ENCODE measurements around the gene INSM2. TPM values are rescaled to one million over a fixed set of nuclear protein-coding genes. Genes with fewer than 3 reads are reported as not detected.

INSM2 gene
- polyA plus RNA-seq, 4 donors = 0.01 TPM; not detected in 3

DNA sequence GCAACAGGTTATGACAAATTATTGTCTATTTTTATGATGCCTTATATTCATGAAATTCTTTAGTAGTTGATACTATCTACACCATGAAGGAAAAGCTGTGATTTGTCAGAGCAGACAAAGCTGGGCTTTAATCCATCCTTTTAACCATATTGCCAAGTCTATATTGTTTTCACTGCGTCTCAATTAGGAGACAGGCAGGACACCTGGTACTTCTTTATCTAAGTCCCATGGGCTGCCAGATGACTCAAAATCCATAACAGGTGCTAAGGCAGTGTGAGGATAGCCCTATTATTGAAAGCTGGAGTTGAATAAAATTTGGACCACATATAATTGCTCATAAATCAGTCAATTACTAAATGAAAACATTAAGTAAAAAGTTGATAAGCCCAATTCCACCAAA lies 22.6 kb downstream of the INSM2 start:
- H3K36me3 ChIP-seq (ENCODE audit: control insufficient read depth in 3 of 3, insufficient read depth in 2 of 3, low read depth in 1 of 3, low read length in 3 of 3) = no peaks in the 10 kb centered on the region
- no peak overlapping the region for H3K27ac ChIP-seq (ENCODE audit: low read depth in 1 of 3, low read length in 2 of 3)
- H3K27me3 ChIP-seq (ENCODE audit: control insufficient read depth in 3 of 3, insufficient read depth in 3 of 3, low read length in 3 of 3) = no peaks in the 10 kb centered on the region
- DNase-seq = no peak
- WGBS, 3 donors = 78 to 90% (median 84%) methylated on average over 1 of the region's 1 CpG
- no peak for FAIRE-seq
- H3K4me1 ChIP-seq (ENCODE audit: control insufficient read depth in 3 of 3, insufficient read depth in 2 of 3, low read depth in 1 of 3, low read length in 2 of 3) = no peaks in the 10 kb centered on the region
- no peak overlapping the region for H3K4me3 ChIP-seq (ENCODE audit: low read depth in 1 of 3, low read length in 3 of 3)
- H3K9me3 ChIP-seq (ENCODE audit: control insufficient read depth in 2 of 2, insufficient read depth in 1 of 2, low read depth in 1 of 2, low read length in 1 of 2) = no peaks in the 10 kb centered on the region

DNA sequence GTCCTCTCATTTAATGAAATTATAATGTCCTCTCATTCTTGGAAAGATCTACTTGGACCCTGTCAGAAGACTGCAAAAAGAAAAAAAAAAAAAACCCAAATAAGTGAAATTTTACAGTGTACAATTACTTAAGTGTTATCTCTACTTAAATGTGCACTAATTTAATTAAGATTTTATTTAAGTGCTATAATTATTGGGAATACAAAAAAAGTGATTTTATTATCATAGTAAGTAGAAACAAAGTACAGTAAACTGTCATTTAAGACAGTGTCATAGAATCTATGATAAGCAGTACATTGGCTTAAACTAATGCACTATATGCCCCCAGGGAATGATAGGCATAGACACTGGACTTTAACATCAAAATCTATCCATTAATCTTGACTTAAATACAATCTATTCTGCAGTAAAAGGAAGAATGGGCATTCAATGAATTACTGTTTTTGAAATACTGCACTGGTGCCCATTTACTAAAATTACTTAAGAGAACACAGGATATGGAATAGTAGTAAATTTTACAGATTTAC lies 23.3 kb downstream of the INSM2 start:
- H3K27me3 ChIP-seq (ENCODE audit: control insufficient read depth in 3 of 3, insufficient read depth in 3 of 3, low read length in 3 of 3) = no peaks in the 10 kb centered on the region
- no peaks in the 10 kb centered on the region for H3K4me1 ChIP-seq (ENCODE audit: control insufficient read depth in 3 of 3, insufficient read depth in 2 of 3, low read depth in 1 of 3, low read length in 2 of 3)
- H3K4me3 ChIP-seq (ENCODE audit: low read depth in 1 of 3, low read length in 3 of 3) = no peak overlapping the region
- H3K9me3 ChIP-seq (ENCODE audit: control insufficient read depth in 2 of 2, insufficient read depth in 1 of 2, low read depth in 1 of 2, low read length in 1 of 2) = no peaks in the 10 kb centered on the region
- FAIRE-seq (no peak), DNase-seq (no peak)
- H3K36me3 ChIP-seq (ENCODE audit: control insufficient read depth in 3 of 3, insufficient read depth in 2 of 3, low read depth in 1 of 3, low read length in 3 of 3) = no peaks in the 10 kb centered on the region
- no peak overlapping the region for H3K27ac ChIP-seq (ENCODE audit: low read depth in 1 of 3, low read length in 2 of 3)

DNA sequence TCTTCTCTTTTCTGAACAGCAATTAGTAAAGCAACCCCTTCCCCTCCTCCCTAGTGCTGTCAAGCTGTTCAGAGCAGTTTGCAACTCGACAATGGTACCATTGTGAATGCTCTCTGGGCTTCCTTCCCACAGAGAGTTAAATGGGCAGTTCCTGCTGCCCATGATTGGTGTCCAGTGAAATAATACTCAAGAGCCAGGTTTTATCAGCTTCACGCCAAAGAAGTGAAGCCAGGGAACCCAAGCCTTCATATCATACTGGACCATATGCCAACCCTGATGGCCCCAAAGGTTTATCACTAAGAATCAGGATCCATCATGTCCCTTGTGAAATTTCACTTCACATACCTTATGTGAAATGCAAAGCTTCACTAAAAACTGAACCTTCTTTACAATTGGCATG lies 24.7 kb downstream of the INSM2 start:
- 78 to 94% (median 80%) methylated on average over 2 of the region's 2 CpGs for WGBS, 3 donors
- no peaks in the 10 kb centered on the region for H3K4me1 ChIP-seq (ENCODE audit: control insufficient read depth in 3 of 3, insufficient read depth in 2 of 3, low read depth in 1 of 3, low read length in 2 of 3)
- H3K9me3 ChIP-seq (ENCODE audit: control insufficient read depth in 2 of 2, insufficient read depth in 1 of 2, low read depth in 1 of 2, low read length in 1 of 2) = no peaks in the 10 kb centered on the region
- DNase-seq (no peak), FAIRE-seq (no peak)
- no peak overlapping the region for H3K4me3 ChIP-seq (ENCODE audit: low read depth in 1 of 3, low read length in 3 of 3)
- H3K27ac ChIP-seq (ENCODE audit: low read depth in 1 of 3, low read length in 2 of 3) = no peak overlapping the region
- no peaks in the 10 kb centered on the region for H3K36me3 ChIP-seq (ENCODE audit: control insufficient read depth in 3 of 3, insufficient read depth in 2 of 3, low read depth in 1 of 3, low read length in 3 of 3)
- H3K27me3 ChIP-seq (ENCODE audit: control insufficient read depth in 3 of 3, insufficient read depth in 3 of 3, low read length in 3 of 3) = no peaks in the 10 kb centered on the region

DNA sequence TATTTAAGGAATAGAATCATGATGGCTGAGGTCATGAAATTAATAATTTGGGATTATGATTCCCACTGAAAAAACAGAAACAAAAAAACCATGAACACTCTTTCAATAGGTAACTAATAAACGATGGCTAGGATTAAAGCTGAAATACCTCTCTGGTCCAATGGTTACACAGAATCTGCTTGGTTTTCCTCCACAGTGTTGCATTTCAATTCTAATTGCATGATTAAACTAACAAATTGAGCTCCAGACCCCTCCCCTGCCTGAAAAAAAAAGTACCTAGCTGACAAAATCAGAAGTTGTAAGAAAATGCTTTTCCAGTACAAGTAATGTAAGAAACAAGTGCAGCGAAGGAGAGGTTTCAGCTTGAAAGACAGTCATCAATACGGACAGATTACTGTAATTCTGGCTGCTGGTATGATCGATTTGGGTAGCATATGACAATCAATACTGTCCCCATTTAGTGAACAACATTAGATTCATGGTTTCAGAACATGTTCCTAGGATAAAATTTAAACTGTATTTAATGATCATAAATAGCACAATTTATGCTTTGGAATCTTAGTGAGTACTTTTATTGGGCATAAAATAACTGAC lies 32.0 kb downstream of the INSM2 start:
- no peak overlapping the region for H3K4me3 ChIP-seq (ENCODE audit: low read depth in 1 of 3, low read length in 3 of 3)
- WGBS, 3 donors = 95 to 97% (median 97%) methylated on average over 4 of the region's 4 CpGs
- DNase-seq (no peak), FAIRE-seq (no peak)
- no peak overlapping the region for H3K27ac ChIP-seq (ENCODE audit: low read depth in 1 of 3, low read length in 2 of 3)
- peaks cover 0 to 3% (median 0%) of the 10 kb centered on the region in 3 donors for H3K36me3 ChIP-seq (ENCODE audit: control insufficient read depth in 3 of 3, insufficient read depth in 2 of 3, low read depth in 1 of 3, low read length in 3 of 3)
- H3K27me3 ChIP-seq (ENCODE audit: control insufficient read depth in 3 of 3, insufficient read depth in 3 of 3, low read length in 3 of 3) = no peaks in the 10 kb centered on the region
- H3K9me3 ChIP-seq (ENCODE audit: control insufficient read depth in 2 of 2, insufficient read depth in 1 of 2, low read depth in 1 of 2, low read length in 1 of 2) = no peaks in the 10 kb centered on the region
- no peaks in the 10 kb centered on the region for H3K4me1 ChIP-seq (ENCODE audit: control insufficient read depth in 3 of 3, insufficient read depth in 2 of 3, low read depth in 1 of 3, low read length in 2 of 3)

DNA sequence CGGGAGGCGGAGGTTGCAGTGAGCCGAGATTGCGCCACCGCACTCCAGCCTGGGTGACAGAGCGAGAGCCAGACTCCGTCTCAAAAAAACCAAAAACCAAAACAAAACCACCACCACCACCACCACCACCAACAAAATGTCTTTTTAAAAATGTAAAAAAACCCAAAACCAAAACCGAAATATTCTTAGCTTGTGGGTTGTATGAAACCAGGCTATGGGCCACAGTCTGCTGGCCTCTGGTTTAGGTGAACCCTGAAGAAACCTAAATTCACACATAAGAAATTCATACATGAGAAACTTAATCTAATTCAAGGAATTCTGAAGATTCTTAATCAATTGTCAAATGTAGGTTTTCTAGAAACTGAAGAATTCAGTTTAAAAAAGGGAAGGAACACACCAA lies 37.6 kb downstream of the INSM2 start:
- H3K9me3 ChIP-seq (ENCODE audit: control insufficient read depth in 2 of 2, insufficient read depth in 1 of 2, low read depth in 1 of 2, low read length in 1 of 2) = no peaks in the 10 kb centered on the region
- H3K4me3 ChIP-seq (ENCODE audit: low read depth in 1 of 3, low read length in 3 of 3) = no peak overlapping the region
- H3K27ac ChIP-seq (ENCODE audit: low read depth in 1 of 3, low read length in 2 of 3) = no peak overlapping the region
- WGBS, 3 donors = 90 to 95% (median 90%) methylated on average over 8 of the region's 8 CpGs
- H3K27me3 ChIP-seq (ENCODE audit: control insufficient read depth in 3 of 3, insufficient read depth in 3 of 3, low read length in 3 of 3) = no peaks in the 10 kb centered on the region
- FAIRE-seq = no peak
- no peak for DNase-seq
- H3K36me3 ChIP-seq (ENCODE audit: control insufficient read depth in 3 of 3, insufficient read depth in 2 of 3, low read depth in 1 of 3, low read length in 3 of 3) = peaks cover 0 to 6% (median 0%) of the 10 kb centered on the region in 3 donors
- no peaks in the 10 kb centered on the region for H3K4me1 ChIP-seq (ENCODE audit: control insufficient read depth in 3 of 3, insufficient read depth in 2 of 3, low read depth in 1 of 3, low read length in 2 of 3)

DNA sequence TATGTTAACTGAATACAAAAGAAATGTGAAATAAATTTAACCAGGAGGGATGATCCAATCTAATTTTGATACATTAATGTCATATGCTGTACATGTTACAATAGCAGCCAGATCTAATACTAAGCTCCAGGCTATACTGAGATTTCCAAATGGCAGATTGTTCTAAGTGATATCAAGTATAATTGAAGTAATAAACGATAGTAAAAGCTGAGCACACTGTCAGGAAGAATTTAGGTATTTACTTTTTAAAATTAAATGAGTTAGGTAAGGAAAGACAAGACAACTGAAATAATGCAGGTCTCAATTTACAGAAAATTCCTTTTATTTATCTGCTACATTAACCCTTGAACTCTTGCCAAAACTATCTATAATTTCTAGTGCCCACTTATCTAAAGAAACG lies 39.9 kb downstream of the INSM2 start:
- H3K9me3 ChIP-seq (ENCODE audit: control insufficient read depth in 2 of 2, insufficient read depth in 1 of 2, low read depth in 1 of 2, low read length in 1 of 2) = no peaks in the 10 kb centered on the region
- H3K36me3 ChIP-seq (ENCODE audit: control insufficient read depth in 3 of 3, insufficient read depth in 2 of 3, low read depth in 1 of 3, low read length in 3 of 3) = peaks cover 0 to 6% (median 0%) of the 10 kb centered on the region in 3 donors
- no peak for DNase-seq
- no peak for FAIRE-seq
- no peaks in the 10 kb centered on the region for H3K27me3 ChIP-seq (ENCODE audit: control insufficient read depth in 3 of 3, insufficient read depth in 3 of 3, low read length in 3 of 3)
- no peak overlapping the region for H3K27ac ChIP-seq (ENCODE audit: low read depth in 1 of 3, low read length in 2 of 3)
- no peak overlapping the region for H3K4me3 ChIP-seq (ENCODE audit: low read depth in 1 of 3, low read length in 3 of 3)
- no peaks in the 10 kb centered on the region for H3K4me1 ChIP-seq (ENCODE audit: control insufficient read depth in 3 of 3, insufficient read depth in 2 of 3, low read depth in 1 of 3, low read length in 2 of 3)
- WGBS, 3 donors = 48 to 64% (median 56%) methylated on average over 2 of the region's 2 CpGs

DNA sequence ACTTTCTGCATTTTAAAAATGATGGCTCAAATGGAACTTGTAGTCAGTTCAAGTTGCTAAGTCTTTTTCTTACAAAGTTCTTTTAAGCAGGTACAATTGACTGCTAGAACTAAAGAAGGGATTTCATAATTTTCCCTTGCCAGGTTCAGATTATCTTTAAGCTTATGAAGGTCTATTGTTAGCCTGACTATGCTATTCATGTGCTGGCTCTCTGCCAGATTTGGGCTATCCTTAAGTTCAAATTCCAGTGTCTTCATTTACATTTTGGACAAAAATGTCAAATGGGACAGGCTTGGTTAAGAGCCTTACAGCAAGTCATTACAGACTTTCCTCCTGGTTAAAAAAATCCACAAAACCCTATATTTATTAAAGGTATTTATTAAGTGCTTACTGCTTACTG lies 42.3 kb downstream of the INSM2 start:
- Histone ChIP-seq H3K36me3 (ENCODE audit: control insufficient read depth in 3 of 3, insufficient read depth in 2 of 3, low read depth in 1 of 3, low read length in 3 of 3) (peaks cover 0 to 6% (median 0%) of the 10 kb centered on the region in 3 donors), H3K27ac (ENCODE audit: low read depth in 1 of 3, low read length in 2 of 3) (no peak overlapping the region), H3K9me3 (ENCODE audit: control insufficient read depth in 2 of 2, insufficient read depth in 1 of 2, low read depth in 1 of 2, low read length in 1 of 2) (no peaks in the 10 kb centered on the region), H3K4me3 (ENCODE audit: low read depth in 1 of 3, low read length in 3 of 3) (no peak overlapping the region), H3K4me1 (ENCODE audit: control insufficient read depth in 3 of 3, insufficient read depth in 2 of 3, low read depth in 1 of 3, low read length in 2 of 3) (no peaks in the 10 kb centered on the region), H3K27me3 (ENCODE audit: control insufficient read depth in 3 of 3, insufficient read depth in 3 of 3, low read length in 3 of 3) (no peaks in the 10 kb centered on the region)
- no peak for FAIRE-seq
- DNase-seq = no peak

DNA sequence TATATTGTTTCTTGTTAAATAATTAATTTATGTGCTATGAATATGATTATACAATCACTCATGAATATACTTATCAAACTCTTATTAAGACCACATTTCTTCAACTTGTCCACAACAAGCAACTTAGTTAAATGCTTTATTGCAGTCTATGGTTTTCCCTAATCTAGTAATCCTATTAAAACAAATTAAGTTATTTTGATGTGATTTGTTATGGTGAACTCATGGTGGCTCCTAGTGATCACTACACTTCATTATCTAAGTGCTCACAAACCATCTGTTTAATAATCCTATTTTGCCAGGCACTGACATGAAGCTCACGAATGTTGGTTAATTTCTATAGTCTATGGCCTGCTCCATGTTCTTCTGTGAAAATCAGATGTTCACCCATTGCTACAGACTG lies 42.9 kb downstream of the INSM2 start:
- no peak for FAIRE-seq
- Histone ChIP-seq H3K27ac (ENCODE audit: low read depth in 1 of 3, low read length in 2 of 3) (no peak overlapping the region), H3K4me3 (ENCODE audit: low read depth in 1 of 3, low read length in 3 of 3) (no peak overlapping the region), H3K4me1 (ENCODE audit: control insufficient read depth in 3 of 3, insufficient read depth in 2 of 3, low read depth in 1 of 3, low read length in 2 of 3) (no peaks in the 10 kb centered on the region), H3K27me3 (ENCODE audit: control insufficient read depth in 3 of 3, insufficient read depth in 3 of 3, low read length in 3 of 3) (no peaks in the 10 kb centered on the region), H3K9me3 (ENCODE audit: control insufficient read depth in 2 of 2, insufficient read depth in 1 of 2, low read depth in 1 of 2, low read length in 1 of 2) (no peaks in the 10 kb centered on the region), H3K36me3 (ENCODE audit: control insufficient read depth in 3 of 3, insufficient read depth in 2 of 3, low read depth in 1 of 3, low read length in 3 of 3) (peaks cover 0 to 4% (median 0%) of the 10 kb centered on the region in 3 donors)
- WGBS, 3 donors = 98 to 100% (median 100%) methylated on average over 1 of the region's 1 CpG
- no peak for DNase-seq

DNA sequence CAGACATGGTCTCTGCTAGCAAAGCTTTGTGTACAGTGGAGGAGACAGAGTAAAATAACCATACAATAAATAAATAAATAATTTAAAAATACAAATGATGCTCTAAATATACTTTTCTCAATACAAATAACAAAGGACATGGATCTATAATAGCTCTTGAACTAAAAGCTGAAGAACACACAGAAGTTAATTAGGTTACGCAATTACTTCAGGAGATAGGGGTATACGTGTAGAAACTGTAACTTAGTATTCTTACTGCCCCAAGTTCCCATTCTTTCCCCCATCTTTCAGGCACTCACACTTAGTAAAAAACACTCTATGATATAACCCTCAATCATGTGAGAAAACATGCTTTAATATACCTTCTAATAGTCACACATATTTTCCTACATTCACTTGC lies 44.2 kb downstream of the INSM2 start:
- no peak for FAIRE-seq

More for the DNA sequence above, 44.2 kb downstream of the INSM2 start:
- WGBS, 3 donors = 89 to 97% (median 96%) methylated on average over 2 of the region's 2 CpGs
- Histone ChIP-seq H3K27ac (ENCODE audit: low read depth in 1 of 3, low read length in 2 of 3) (no peak overlapping the region), H3K27me3 (ENCODE audit: control insufficient read depth in 3 of 3, insufficient read depth in 3 of 3, low read length in 3 of 3) (no peaks in the 10 kb centered on the region), H3K4me3 (ENCODE audit: low read depth in 1 of 3, low read length in 3 of 3) (no peak overlapping the region), H3K4me1 (ENCODE audit: control insufficient read depth in 3 of 3, insufficient read depth in 2 of 3, low read depth in 1 of 3, low read length in 2 of 3) (no peaks in the 10 kb centered on the region), H3K9me3 (ENCODE audit: control insufficient read depth in 2 of 2, insufficient read depth in 1 of 2, low read depth in 1 of 2, low read length in 1 of 2) (no peaks in the 10 kb centered on the region), H3K36me3 (ENCODE audit: control insufficient read depth in 3 of 3, insufficient read depth in 2 of 3, low read depth in 1 of 3, low read length in 3 of 3) (peaks cover 0 to 4% (median 0%) of the 10 kb centered on the region in 3 donors)
- no peak for DNase-seq
